ENCODE measurements around the gene SAMHD1.
"Not testable (repeated sequence)": the region's sequence is repeated elsewhere in the genome, so short reads cannot be mapped to it uniquely, and the experiment has no call there.

Gene SAMHD1

DNA sequence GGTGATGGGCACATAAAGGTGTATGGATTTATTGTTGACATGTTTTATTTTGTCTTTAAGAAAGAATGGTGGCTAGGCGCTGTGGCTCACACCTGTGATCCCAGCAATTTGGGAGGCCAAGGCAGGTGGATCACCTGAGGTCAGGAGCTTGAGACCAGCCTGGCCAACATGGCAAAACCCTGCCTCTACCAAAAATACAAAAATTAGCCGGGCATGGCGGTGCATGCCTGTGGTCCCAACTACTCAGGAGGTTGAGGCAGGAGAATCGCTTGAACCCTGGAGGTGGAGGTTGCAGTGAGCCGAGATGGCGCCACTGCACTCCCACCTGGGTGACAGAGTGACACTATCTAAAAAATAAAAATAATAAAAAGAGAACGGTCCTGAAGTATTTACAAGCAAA lies 45.4 kb downstream of the SAMHD1 start:
- not testable (repeated sequence) for DNase-seq

DNA sequence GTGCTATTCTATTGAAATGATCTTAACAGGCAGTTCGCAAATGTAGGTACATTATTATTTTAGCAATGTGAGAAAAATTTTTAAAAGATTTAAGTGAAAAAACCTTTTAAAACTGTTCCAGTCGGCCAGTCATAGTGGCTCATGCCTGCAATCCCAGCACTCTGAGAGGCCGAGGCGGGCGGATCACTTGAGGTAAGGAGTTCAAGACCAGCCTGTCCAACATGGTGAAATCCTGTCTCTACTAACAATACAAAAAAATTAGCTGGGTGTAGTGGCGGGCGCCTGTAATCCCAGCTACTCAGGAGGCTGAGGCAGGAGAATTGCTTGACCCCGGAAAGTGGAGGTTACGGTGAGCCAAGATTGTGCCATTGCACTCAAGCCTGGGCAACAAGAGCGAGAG lies 45.9 kb downstream of the SAMHD1 start:
- DNase-seq: not testable (repeated sequence)

DNA sequence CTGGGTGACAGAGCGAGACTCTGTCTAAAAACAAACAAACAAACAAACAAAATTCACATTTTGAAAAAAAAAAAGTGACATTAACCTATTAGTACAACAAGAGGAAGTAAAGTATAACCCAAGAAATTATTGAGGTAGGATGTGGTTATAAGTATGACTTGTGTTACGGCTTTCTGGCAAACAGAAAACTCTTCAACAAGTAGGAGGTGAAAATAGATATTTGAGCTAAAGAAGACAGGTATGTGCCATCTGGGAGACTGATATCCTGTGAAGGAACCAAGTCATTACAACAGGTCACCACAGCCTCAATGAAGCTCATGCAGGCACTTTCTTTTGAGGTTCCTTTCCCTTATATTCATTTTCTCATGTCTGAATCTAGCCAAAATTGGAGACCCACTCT lies 46.8 kb downstream of the SAMHD1 start:
- DNase-seq: no peak

DNA sequence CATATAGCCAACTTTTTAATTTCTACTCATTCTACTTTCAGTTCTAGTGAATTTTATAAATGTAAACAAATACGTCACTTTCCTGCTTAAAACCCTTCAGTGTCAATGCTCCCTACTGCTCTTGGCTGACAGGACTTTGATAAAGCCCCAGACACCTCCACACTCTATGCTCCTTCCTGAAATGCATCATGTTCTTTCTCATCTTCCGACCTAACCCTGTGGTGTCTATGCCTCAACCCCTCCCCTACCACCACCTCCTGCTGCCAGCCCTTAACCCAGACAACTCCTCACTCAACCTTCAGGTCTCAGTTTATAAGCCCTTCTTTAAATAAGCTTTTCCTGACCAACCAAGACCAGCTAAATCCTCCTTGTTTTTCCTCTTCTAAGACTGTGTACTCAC lies 56.5 kb downstream of the SAMHD1 start:
- DNase-seq: no peak

DNA sequence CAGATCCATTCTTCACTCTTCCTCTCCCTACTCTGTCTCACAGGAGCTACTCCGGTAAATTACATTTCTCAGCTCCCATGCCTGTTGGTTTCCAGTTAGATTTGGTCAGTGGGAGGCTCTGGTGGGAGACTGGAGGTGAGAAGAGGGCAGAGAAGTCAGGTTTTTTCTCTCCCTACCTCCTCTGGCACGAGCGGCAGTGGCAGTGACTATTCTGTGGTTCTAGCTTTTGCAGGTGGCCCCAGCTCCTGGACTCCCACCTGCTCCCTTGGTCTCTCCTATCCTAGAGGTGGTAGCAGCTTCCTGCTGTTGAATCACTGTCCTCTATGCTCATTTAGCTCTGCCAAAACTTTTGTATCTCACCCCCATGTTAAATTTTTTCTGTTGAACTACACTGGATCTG lies 57.7 kb downstream of the SAMHD1 start:
- DNase-seq: no peak

DNA sequence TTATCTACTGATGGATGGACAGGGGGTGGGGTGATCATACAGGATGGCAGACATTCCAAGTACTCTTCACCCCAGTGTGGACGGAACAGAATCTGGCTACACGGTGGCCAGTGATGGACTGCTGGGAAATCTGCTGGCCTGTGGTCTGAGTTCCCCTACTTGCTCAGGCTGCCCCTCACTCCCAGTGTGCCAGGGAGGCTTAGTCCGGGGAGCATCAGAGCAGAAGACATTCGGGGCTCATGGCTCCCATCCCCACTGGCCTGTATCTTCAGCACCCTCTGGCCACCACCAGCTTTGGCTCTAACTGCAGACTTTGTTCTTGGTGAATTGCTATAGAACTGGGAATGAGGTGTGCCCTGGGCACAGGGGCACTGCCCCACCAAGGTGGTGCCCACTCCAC lies 60.3 kb downstream of the SAMHD1 start:
- DNase-seq: no peak

DNA sequence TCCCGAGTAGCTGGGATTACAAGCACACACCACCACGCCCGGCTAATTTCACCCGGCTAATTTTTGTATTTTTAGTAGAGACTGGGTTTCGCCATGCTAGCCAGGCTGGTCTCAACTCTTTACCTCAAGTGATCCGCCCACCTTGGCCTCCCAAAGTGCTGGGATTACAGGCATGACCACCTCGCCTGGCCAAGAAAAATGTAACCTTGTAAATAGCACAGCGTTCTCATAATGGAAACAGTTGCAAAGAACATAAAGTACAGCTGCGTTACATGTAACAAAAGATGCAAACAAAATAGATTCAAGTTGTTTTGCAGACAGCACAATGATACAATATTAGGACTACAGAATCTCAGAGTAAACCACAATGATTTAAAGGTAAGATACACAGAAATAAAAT lies 60.9 kb downstream of the SAMHD1 start:
- no peak for DNase-seq

DNA sequence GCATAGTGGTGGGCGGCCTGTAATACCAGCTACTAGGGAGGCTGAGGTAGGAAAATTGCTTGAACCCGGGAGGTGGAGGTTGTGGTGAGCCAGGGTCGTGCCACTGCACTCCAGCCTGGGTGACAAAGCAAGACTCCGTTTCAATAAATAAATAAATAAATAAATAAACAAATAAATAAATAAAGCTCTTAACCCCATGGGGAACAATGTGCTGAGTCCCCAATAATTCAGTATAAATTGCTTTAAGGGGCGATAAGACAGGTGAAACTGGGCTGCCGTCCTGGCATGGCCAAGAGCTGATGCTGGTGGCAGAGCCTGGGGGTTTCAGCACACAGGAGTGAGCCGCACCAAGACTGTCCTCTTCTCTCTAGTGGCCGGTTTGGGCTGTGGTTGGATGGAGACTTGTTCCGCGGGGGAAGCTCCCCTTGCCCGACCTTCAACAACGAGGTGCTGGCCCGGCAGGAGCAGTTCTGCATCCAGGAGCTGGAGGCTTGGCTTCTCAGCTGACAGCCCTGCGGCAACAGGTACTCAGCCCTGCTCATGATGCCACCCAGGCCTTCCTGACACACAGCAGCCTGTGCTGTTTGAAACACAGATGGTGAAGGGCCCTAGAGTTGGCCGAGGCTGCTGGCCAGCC lies 62.5 kb downstream of the SAMHD1 start:
- no peak for DNase-seq

DNA sequence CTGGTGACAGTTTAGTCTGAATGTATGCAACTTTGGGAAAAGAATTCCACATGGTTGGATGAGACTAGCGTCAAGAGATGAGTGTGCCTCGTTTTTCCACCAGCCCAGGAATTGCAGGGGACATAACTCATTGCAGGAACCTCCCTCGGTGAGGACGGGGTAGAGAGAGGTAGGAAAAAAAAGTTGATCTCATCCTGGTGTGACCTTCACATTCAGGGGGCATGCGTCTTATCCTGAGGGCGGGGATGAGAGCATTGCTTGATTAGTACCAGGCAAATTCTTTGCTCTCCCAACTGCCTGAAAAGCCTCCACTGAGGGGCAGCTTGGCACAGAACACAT lies 63.8 kb downstream of the SAMHD1 start:
- DNase-seq: no peak

DNA sequence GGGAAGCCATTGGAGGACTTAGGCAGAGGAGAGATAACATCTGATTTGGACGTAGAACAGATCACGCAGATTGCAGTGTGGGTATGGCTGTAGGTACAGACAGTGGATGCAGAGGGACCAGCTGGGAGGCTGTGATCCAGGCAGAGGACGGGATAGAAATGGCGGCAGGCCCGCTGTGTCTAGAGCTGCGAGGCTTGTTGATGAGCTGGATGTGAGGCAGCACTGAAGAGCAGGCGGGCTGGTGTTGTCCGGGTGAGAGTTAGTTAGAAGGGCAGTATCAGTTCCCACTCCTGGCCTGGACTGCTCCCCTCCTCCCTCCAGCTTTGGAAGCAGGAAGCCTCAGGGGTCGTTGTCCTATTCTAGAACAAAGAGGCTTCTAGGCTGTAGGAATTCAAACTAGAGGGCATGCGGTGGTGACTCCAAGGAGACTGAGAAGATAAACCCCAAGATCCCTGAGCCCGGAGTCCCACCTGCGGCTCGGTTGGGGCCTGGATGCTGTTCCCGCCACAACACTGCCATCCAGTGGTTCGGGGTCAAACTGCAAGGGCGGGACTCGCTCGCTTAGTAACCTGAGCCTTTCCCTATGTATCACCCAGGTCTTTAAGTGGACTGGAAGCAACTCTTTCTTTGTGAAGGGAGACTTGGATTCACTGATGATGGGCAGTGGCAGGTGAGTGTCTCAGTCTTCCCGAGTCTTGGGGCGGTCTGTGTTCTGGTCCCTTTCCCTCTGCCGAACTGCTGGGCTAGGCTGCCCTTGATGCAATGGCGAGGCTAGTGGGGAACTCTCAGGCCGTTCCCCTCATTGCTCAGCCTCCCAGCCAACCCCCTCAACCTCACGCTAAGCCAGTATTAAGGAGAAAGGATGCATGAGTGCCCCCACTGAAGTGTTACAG lies 64.4 kb downstream of the SAMHD1 start:
- peak; percentile 86 for DNase-seq

DNA sequence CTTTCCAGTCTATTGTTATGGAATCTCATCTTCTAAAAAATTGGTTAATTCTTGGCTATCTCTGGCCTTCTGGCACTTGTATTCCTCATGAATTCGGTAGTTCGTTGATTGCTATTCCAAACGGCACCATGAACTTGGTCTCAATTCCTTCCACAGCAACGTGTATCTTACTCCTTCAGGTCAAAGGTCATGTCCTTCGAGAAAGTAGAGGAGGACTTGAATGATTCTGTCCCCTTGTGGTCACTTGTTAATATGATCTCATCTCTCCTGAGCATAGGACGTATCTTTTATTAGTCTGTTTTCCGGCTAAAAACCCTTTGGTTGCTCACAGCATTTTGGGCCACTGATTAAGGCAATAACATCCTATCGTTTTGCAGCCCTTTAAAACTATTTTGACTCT lies 66.2 kb downstream of the SAMHD1 start:
- DNase-seq: no peak

DNA sequence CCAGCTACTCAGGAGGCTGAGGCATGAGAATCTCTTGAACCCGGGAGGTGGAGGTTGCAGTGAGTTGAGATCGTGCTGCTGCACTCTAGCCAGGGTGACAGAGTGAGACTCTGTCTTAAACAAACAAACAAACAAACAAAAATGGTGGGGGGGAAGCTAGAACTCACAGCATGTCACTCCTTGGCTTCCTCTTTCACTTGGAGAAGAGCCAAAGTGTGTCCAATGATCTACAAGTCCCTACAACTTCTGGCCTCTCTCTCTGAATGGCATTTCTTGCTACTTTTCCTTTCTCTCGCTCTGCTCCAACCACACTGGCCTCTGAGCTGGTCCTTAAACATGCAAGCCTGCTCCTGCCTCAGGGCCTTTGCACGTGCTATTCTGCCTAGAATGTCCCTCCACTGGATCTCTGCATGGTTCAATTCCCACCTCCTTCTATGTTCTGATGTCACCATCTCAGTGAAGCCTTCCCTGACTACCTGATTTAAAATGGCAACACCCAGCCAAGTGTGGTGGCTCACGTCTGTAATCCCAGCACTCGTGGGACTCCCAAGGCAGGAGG lies 67.5 kb downstream of the SAMHD1 start:
- no peak for DNase-seq

DNA sequence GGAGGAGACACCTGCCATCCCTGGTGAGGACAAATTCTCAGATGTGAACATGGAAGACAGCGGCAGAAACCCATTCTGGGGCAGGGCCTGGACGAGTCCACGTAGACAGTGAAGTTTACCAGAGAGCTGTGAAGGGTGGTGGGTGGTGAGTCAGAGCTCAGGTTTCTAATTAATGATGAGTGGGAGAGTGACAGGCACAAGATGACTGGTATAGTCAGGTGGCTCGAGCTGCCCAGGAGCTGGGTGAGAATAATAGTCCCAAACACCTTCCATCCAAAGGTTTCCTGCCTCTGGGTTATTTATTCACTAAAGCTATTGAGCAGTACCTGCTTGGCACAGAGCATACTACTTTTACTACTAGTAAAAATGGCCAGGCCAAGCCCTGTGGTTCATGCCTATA lies 69.6 kb downstream of the SAMHD1 start:
- no peak for DNase-seq

DNA sequence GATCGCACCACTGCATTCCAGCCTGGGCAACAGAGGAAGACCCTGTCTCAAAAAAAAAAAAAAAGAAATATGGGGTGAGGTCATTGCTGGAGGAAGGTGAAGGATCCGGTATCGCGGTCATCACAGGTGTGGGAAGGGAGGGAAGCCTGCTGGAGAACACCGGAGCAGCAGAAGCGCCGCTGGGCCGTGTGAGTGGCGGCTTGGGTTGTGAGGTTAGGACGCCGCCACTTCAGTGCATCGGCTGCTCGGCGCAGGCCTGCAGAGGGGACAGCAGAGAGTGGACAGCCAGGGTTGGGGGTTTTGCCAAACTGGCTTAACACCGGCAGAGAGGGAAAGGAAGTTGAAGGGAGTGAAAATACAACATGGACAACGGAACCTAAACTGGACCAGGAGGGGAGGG lies 70.2 kb downstream of the SAMHD1 start:
- DNase-seq: no peak

DNA sequence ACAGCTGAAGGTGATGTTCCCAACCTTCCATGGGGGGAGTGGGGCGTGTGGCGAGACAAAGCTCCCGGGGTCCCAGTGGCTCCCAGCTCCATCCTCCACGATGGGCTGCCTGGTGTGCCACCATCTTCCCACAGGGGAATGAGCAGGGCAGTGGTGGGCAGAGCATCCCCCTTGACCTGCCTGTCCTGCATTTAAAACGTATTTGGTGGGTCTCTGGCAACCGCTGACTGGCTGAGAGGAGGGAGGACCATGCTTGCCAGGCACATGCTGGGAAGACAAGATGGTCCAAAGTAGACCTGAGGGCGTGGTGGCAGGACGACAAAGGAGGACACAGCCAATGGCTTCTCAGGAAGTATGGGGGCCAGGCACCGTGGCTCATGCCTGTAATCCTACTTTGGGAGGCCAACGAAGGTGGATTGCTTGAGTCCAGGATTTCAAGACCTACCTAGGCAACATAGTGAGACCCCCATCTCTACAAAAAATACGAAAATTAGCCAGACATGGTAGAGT lies 70.7 kb downstream of the SAMHD1 start:
- DNase-seq: no peak

DNA sequence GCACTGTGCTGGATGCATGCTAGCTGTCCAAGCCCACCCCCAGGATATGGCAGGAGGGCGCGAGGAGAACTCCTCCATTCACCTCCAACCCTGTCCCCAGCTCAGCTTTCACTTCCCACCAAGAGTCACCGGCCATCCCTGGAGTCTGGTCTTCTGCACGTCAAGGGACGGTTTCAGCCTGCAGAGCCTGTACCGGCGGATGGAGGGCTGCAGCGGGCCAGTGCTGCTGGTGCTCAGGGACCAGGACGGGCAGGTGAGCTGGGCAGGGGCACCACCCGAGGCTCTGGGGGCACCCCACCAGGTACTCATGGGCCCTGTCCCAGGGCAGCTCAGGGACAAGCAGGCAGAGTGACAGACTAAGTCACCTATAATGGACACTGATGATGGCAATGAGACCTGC lies 72.6 kb downstream of the SAMHD1 start:
- no peak for DNase-seq

DNA sequence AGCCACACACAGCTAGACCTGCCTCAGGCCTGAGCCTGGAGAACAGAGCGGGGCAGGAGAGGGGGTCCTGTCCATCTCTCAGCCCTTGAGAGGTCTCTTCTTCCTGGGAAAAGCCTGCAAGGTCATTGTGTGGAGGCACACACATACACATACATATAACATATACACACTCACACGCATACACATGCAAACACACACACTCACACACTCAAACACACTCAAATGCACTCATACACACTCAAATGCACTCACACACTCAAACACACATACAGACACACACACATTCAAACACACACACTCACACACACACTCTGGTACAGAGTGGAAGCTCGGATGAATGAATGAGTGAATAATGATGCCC lies 75.1 kb downstream of the SAMHD1 start:
- DNase-seq: no peak

DNA sequence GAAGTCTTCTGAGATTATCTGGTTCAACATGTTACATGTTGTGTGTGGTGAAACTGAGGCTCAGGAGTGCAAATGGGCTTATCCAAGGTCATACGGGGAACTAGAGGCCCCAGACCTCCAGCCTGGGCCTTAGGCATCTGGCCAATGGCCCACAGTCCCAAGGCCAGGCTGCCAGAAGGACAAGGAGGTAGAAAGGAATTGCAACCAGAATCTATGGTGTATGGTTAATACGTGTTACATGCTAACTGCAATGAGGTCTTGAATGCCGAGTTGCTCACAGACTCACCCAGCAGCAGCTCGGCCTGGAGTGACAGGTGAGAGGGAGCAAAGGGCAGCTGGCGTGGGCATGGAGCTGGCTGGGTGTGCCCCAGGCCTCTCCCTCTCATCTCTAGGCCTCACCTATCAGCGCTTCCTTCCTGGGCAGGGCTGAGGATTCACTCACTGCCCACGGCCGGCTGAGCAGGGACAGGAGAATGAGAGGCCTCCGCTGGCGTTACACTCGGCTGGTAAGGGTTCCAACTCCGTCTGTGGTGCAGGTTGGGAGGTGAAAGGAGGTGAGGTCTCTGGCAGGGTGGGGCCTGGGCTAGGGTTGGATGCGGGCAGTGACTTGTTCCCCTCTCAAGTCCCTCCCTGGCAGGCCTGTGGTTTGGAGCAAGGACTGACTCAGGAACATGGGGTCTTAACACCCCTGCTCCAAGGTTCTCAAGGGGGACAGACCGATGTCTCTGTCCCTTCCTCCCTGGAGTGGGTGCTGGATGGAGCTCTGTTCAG lies 75.6 kb downstream of the SAMHD1 start, which contains the start of gene TLDC2:
Gene TLDC2, plus strand, starts transcription at position 437 of the 771 bp plus-strand sequence. Its CDS starts 37 bp downstream, at position 474.
- no peak for DNase-seq

DNA sequence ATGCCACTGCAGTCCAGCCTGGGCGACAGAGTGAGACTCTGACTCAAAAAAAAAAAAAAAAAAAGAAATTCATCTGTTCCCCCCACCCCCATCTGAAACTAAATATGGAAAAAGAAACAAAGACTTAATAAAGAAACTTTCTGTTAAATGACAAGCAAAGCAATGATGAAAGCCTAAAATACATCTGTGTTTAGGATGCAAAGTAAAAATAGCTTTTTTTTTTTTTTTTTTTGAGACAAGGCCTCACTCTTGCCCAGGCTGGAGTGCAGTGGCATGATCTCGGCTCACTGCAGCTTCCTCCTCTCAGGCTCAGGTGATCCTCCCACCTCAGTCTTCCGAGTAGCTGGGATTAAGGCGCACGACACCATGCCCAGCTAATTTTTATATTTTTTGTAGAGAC lies 76.4 kb downstream of the SAMHD1 start:
- DNase-seq: not testable (repeated sequence)

DNA sequence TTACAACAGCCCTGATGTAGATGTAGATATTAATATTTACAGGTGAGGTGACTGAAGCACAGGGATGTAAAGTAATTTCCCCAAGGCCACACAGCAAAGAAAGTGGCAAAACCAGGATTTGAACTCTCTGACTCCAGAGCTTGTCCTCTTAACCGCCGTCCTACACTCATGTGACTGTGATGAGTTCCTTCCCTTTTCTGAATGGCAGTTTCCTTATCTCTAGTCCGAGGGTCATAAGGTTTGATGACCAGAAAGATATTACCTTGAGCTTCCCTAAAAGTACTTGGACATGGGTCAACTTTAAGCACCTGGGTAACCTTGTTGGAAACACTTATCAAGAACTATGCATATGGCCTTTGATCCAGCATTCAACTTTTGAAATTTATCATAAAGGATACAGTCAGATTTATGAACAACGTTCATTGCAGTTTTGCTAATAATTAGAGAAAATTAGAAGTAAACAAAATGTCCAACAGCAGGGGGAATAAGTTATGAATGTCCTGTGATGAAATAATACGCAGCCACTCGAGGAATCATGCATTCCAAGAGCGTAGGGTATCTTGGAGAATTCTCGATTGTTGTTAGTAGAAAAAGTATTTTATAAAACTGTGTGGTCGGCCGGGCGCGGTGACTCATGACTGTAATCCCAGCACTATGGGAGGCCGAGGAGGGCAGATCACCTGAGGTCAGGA lies 77.9 kb downstream of the SAMHD1 start:
- DNase-seq: no peak

DNA sequence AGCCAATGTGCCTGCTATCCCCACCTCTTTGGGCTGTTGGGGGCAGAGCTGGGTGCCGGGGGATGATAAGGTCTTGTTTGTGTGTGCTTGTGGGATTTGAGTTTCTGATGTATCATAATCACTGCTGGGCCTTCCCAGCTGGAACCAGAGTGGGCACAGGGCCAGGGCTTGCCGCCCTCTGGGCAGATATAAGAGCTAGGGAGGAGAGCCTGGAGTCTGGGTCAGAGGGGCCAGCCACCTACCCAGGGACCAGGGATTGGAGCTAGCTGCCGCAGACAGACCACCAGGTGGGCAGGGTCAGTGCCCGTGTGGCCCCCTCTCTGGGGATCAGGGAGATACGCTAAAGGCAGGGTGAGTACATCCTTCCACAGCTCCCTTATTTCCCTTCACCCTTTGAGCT lies 78.7 kb downstream of the SAMHD1 start:
- DNase-seq: peak; percentile 13
